Umbilical cord (tissue), 2 donors: ENCODE measurements around the gene TMEM50B. TPM values are rescaled to one million over a fixed set of nuclear protein-coding genes. Genes with fewer than 3 reads are reported as not detected.
"Not testable (repeated sequence)": the region's sequence is repeated elsewhere in the genome, so short reads cannot be mapped to it uniquely, and the experiment has no call there.

Experiments
- DNase-seq: peaks from one replicate; pipeline ENCODE4 v3.0.0-alpha.2; 2015; ENCODE audit warnings: low spot score
- total RNA-seq: library from RNA; depleted of rRNA; stranded (reverse); fragments of >200 nt; gene quantifications from one replicate; pipeline ENCODE4 v1.2.3, GENCODE V29; 2014; ENCODE audit warnings: low replicate concordance; ENCODE audit not compliant: insufficient read depth

Gene TMEM50B
- total RNA-seq, 1 donor from 2014 or later: 56.3 TPM

GRCh38 chr21:33478182-33478581, 1.6 kb downstream of the TMEM50B start:
- no peak for DNase-seq

GRCh38 chr21:33477066-33477465, 2.7 kb downstream of the TMEM50B start:
- DNase-seq: no peak

DNA sequence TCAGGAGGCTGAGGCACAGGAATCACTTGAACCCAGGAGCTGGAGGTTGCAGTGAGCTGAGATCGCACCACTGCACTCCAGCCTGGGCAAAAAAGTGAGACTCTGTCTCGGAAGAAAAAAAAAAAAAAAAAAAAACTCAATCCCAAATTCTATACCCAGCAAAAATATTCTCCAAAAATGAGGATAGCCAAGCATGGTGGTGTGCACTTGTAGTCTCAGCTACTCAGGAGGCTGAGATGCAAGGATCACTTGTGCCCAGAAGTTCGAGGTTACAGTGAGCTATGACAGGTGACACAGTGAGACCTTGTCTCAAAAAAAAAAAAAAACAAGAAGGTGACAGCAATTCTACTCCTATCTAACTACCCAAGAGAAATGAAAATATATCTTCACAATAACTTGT, 6.4 kb downstream of the TMEM50B start:
- no peak for DNase-seq

- no peak for DNase-seq
These were observed 9.1 kb downstream of the TMEM50B start for GRCh38 chr21:33470701-33471100.

DNA sequence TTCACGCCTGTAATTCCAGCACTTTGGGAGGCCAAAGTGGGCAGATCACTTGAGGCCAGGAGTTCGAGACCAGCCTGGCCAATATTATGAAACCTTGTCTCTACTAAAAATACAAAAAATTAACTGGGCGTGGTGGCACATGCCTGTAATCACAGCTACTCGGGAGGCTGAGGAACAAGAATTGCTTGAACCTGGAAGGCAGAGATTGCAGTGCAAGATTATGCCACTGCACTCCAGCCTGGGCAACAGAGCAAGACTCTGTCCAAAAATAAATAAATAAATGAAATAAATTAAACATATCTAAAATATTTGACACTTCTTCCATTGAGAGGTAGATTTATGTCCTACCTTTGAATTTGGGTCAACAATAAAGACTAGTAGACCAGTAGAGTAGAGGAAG, 10.6 kb downstream of the TMEM50B start:
- DNase-seq: not testable (repeated sequence)

DNA sequence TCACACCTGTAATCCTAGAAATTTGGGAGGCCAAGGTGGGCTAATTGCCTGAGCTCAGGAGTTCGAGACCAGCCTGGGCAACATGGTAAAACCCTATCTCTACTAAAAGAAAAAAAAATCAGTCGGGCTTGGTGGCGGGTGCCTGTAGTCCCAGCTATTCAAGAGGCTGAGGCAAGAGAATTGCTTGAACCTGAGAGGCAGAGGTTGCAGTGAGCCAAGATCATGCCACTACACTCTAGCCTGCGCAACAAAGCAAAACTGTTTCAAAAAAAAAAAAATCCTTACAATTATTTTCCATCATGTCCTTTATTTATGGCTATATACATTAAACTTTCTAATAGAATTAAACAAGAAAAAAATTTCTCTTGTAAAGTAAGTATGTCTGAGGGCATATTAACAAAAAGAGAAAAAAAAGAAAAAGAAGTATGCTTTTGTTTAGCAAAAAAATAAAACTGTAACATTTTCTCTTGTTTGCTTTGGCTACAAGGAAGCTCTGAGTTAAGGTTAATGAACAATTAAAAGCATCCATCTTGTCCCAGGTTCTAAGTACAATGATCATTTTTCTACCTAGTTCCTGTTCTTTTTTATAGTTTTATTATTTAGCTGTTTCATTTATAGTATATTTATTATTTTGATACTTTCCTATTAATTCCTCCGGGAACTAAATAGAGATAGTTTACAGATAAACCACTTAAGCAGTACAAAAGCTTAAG, 18.1 kb downstream of the TMEM50B start:
- DNase-seq: no peak

DNA sequence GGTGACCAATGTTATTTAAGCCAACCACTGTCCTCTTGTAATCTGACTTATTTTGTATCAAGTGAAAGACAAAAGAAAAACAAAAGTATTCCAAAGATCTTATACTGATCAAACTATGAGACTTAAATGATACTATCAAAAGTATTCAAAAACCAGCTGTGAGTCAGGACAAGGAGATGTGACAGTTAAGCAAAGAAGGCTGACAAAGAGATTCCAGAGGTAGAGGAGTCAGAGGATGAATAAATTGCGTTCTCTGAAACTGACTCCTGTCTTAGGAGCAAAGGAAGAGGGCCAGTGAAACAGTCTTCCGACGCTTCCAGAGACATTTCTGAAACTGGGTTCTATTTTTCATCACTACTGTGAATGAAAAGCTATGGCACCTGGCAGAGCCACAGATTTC, 20.9 kb downstream of the TMEM50B start:
- no peak for DNase-seq

DNA sequence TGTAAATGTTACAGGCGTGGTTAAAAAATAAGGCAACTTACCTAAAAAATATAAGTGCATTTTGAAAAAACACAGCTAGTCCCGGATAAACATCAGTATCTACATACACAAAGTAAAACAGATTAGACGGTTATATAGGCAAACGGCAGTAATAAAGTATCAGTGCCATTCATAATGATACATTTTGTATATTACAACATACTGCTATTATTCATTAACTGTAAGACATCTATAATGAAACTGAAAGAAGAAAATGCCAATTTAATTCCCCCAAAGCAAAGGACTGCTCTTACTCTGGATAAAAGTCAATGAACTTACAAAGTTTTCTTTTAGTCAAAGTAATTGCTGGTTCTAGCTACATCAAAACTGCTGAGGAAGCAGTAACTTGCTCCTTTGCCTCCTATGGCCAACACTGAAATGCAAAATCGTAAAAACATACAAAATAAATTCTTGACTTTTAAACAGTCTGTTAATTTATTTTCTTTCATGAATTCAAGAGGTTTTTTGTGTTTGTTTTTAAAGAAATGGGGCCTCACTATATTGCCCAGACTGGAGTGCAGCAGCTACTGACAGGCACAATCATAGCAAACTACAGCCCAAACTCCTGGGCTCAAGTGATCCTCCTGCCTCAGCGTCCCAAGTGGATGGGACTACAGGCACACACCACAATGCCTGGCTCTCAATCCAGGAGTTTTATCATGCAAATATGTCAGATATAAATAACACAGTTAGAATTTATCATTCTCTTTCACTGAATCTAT, 23.9 kb downstream of the TMEM50B start:
- DNase-seq: no peak

GRCh38 chr21:33452362-33452761, 27.4 kb downstream of the TMEM50B start:
- DNase-seq: no peak

- no peak for DNase-seq
These were observed 28.1 kb downstream of the TMEM50B start for GRCh38 chr21:33451634-33452071.

- peak; percentile 93 for DNase-seq
These were observed 30.2 kb downstream of the TMEM50B start for GRCh38 chr21:33449616-33450015.

DNA sequence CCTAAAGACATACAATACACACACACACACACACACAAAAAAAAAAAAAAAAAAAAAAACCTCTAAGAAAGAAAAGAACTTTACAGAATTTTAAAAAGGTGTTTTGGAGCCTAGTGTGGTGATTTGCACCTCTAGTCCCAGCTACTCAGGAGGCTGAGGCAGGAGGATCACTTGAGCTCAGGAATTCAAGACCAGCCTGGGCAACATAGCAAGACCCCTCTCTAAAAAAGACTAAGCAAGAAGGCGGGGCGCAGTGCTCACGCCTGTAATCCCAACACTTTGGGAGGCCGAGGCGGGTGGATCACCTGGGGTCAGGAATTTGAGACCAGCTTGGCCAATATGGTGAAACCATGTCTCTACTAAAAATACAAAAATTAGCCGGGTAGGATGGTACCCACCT, 33.2 kb downstream of the TMEM50B start:
- DNase-seq: not testable (repeated sequence)

DNA sequence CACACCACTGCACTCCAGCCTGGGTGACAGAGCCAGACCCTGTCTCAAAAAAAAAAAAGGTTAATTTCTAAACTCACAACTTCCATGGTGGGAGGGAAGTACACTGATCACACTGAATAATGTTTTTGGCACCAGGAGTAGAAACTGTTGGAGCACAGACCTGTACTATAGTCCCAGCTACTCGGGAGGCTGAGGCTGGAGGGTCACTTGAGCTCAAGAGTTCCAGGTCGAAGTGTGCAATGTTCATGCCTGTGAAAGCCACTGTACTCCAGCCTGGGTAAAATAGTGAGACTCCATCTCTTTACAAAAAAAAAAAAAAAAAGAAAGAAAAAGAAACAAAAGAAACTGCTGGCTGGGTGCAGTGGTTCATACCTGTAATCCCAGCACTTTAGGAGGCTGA, 35.3 kb downstream of the TMEM50B start:
- no peak for DNase-seq

DNA sequence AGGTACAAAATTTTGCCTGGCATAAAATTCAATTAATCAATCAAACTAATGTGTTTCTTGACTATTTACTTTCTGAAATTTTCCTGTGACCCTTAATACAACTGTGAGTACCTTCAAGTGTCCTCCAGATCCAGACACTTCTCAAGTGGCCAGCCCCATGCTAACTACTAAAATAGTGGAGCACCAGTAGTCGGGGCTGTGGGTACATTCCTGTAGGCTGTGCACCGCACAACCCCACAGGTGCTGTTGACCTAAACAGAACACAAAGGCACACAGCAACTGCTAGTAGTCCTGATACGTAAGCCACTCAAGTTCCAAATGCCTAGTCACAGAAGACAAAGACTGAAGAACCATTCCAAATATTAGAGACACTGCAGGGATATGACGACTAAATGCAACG, 36.6 kb downstream of the TMEM50B start:
- no peak for DNase-seq

DNA sequence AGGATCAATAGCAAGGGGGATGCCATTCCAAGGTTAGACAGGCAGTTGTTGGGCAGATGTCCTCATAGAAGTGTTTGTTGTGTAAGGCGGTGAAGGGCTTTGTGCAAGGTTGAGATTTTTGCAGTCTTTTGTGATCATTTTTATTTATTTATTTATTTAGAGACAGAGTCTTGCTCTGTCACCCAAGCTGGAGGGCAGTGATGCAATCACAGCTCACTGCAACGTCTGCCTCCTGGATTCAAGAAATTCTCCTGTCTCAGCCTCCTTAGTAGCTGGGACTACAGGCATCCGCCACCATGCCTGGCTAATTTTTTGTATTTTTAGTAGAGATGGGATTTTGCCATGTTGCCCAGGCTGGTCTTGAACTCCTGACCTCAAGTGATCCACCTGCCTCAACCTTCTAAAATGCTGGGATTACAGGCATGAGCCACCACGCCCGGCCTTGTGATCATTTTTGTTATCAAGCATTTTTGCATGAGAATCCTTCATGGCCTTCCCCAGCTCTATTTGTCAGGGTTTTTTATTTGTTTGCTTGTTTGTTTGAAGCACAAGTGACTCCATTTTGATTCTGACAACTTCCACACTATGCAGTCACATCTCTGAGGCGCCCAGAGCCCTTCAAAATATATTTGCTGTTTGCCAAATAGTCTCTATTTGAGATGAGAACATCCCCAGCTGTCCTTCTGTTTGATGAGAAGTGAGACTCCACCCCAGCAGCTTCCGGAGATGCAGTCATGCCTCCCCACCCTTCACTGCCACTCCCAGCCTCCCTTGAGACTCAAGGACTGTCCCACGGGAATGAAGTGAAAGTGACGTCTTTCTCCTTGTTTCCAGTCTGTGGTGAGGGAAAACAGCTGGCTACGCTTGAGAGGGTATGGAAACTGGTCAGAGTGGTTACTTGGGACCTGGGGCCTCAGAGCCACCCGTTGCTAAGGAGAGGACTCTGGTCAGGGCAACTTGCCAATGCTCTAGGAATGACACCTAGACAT, 38.0 kb downstream of the TMEM50B start:
- DNase-seq: peak; percentile 40

GRCh38 chr21:33437140-33437539, 42.6 kb downstream of the TMEM50B start:
- no peak for DNase-seq

DNA sequence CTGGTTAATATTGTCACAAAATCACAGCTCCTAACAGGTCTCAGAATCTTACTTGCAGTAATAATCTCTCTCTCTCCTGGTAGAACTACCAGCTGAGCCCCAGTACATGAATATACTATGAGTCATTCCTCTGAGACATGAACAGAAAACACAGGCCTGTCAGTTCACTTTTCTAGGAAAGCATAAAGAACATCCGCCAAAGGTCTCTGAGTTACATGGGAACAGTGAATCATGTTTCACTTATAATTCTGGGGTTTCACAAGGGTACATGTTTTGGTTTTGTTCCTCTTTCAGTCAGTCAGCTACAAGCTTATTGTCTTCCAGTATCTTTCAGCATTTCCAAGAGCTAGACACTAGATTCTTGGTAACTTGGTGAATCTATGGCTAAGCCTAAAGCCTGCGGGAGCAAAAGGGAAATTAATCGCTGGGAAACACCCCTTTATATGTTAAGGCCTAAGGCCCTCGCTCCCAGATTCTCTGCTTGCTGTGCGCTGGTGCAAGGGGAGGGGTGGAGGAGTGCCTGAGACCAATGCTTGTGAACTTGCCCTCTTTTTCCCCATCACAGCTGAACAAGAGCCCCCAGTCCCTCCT, 44.9 kb downstream of the TMEM50B start:
- DNase-seq: peak; percentile 95

- peak; percentile 27 for DNase-seq
These were observed 46.2 kb downstream of the TMEM50B start for GRCh38 chr21:33433425-33434114.

DNA sequence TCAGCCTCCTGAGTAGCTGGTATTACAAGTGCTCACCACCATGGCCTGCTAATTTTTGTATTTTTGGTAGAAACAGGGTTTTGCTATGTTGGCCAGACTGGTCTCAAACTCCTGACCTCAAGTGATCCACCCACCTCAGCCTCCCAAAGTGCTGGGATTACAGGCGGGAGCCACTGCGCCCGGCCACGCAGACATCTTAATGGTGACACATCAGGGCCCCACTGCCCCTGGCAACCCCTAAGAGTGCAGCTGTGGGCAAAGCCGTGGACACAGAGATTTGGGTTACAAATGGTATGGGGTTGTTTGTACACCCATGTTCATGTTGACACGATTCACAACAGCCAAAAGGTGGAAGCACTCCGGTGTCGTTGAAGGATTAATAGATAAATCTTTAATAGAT, 46.8 kb downstream of the TMEM50B start:
- no peak for DNase-seq

DNA sequence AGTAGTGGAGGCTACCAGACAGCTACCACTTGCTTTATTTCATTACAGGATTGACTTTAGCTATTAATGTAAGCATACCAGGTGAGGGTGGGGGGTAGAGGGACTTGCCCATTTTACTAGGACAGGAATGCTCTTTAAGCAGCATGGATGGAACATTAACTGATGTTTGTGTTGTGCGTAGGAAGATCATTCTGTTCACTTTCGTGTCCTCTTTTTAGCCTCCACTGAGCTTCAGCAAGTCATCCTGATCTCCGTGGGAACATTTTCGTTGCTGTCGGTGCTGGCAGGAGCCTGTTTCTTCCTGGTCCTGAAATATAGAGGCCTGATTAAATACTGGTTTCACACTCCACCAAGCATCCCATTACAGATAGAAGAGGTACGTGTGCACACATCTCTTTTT, 47.3 kb downstream of the TMEM50B start:
- DNase-seq: no peak

- no peak for DNase-seq
These were observed 48.9 kb downstream of the TMEM50B start for GRCh38 chr21:33430858-33431257.
